Astrocyte of the cerebellum (primary cell): ENCODE results near the gene ATRIP.

Experiments
- DNase-seq: peaks from one replicate; pipeline ENCODE4 v3.0.0-alpha.2; 2011; ENCODE audit warnings: low read depth
- H3K4me3 ChIP-seq: 2 replicates; pipeline ENCODE4 v1.5.1; 2011; ENCODE audit warnings: mild to moderate bottlenecking, low read depth, low read length, moderate library complexity
- CTCF ChIP-seq: IDR thresholded peaks from 2 replicates; pipeline ENCODE4 v1.5.1; 2012; ENCODE audit warnings: low read length, low read depth, moderate library complexity, mild to moderate bottlenecking; ENCODE audit errors: missing control alignments
- in situ Hi-C: cut with HindIII; loops from 2 replicates; pipeline ENCODE4 v1.10.0; 2017; ENCODE audit warnings: low sequenced_read_pairs

The ATRIP gene

GRCh38 chr3:48500656-48501055 lies 54.1 kb downstream of the ATRIP start:
- no peak for TF ChIP-seq CTCF
- no peak overlapping the region for H3K4me3 ChIP-seq
- in situ Hi-C loops, result no loop called here
- no peak for DNase-seq

DNA sequence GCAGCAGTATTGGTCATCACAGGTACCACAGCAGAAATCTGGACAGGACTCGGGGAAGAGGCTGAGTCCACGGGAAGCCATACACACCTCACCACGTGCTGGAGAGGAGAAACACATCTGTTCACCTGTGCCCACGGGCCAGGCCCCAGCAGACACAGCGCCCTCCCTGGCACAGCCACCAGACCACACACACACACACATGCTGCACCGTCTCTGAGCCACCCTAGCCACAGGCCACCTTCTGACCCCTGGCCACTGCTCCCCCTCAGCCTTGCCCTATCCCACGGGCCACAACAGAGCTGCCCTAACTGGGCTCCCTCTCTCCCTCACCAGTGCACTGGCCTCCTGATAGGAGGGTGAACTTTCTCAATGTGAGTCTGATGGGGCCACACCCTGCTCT lies 54.7 kb downstream of the ATRIP start:
- in situ Hi-C loops, result no loop called here
- H3K4me3 ChIP-seq, result no peak overlapping the region

DNA sequence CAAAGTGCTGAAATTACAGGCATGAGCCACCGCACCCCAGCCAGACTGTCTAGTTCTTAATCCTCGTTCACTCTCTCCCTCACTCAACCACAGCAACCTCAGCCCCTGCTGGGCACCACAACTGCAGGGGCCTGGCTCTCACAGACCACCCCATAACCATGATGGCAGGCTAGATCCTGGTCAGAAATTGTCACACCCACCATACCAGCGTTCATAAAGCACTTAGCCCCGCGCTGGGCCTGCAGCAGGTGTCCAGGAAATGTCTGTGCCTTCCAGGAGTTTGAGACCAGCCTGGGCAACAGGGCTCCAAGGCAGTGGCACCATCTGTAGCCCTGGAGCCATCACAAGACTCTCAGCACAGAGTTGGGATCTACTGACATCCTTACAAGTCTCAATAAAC lies 55.6 kb downstream of the ATRIP start:
- no peak overlapping the region for H3K4me3 ChIP-seq
- DNase-seq, result no peak
- in situ Hi-C loops, result no loop called here
- no peak for TF ChIP-seq CTCF

More for the DNA sequence above, 54.7 kb downstream of the ATRIP start:
- TF ChIP-seq CTCF, result no peak
- DNase-seq, result no peak

- peak overlapping the region; percentile 76 for H3K4me3 ChIP-seq
- in situ Hi-C loops, result no loop called here
- DNase-seq, result no peak
- TF ChIP-seq CTCF, result no peak
These were observed 56.2 kb downstream of the ATRIP start for GRCh38 chr3:48502728-48503168.

- DNase-seq, result no peak
- TF ChIP-seq CTCF, result no peak
- in situ Hi-C loops, result no loop called here
- H3K4me3 ChIP-seq, result peak overlapping the region; percentile 76
These were observed 57.0 kb downstream of the ATRIP start for GRCh38 chr3:48503401-48504050.

GRCh38 chr3:48504051-48504946 lies 57.8 kb downstream of the ATRIP start, which contains the start of gene SHISA5:
Gene SHISA5 (minus strand): TSS chr3:48504174. CDS start chr3:48504094, 80 bp downstream.
- DNase-seq, result peak; percentile 55
- in situ Hi-C loops, result no loop called here
- peak within 1 kb of the TSS; percentile 76 for H3K4me3 ChIP-seq
- no peak for TF ChIP-seq CTCF
